Lung (tissue), 12 donors: ENCODE data around the gene KRTAP5-5. TPM values are rescaled to one million over a fixed set of nuclear protein-coding genes. Genes with fewer than 3 reads are reported as not detected.

Experiments
- ATAC-seq: fragments of 200-7000 bp; cut with Tn5 transposase; one replicate; pipeline ENCODE4 v1.9.1; 2020; ENCODE audit warnings: moderate number of reproducible peaks; ENCODE audit not compliant: insufficient read depth, low FRiP score
- DNase-seq, 3 donors: peaks; one replicate each; pipeline ENCODE4 v3.0.0-alpha.2; 2013 to 2017
- H3K27ac ChIP-seq, 2 donors: one replicate each; pipeline ENCODE4 v1.5.1; 2013; ENCODE audit warnings: mild to moderate bottlenecking in 2 of 2, moderate library complexity in 2 of 2, control low read depth in 1 of 2, inconsistent platforms in 1 of 2, low read depth in 1 of 2, low read length in 1 of 2
- H3K27me3 ChIP-seq, 3 donors: one replicate each; pipeline ENCODE4 v1.5.1; 2013; ENCODE audit warnings: low read length in 2 of 3; ENCODE audit not compliant: control insufficient read depth in 3 of 3, insufficient read depth in 3 of 3
- H3K36me3 ChIP-seq, 4 donors: one replicate each; pipeline ENCODE4 v1.5.1; 2013; ENCODE audit warnings: low read length in 4 of 4, mild to moderate bottlenecking in 1 of 4, moderate library complexity in 1 of 4; ENCODE audit not compliant: control insufficient read depth in 4 of 4, insufficient read depth in 4 of 4
- H3K4me1 ChIP-seq, 5 donors: one replicate each; pipeline ENCODE4 v1.5.1; 2013; ENCODE audit warnings: low read length in 5 of 5, mild to moderate bottlenecking in 2 of 5, moderate library complexity in 1 of 5; ENCODE audit not compliant: control insufficient read depth in 5 of 5, insufficient read depth in 5 of 5
- H3K4me3 ChIP-seq: one replicate; pipeline ENCODE4 v1.5.1; 2013; ENCODE audit warnings: mild to moderate bottlenecking, control low read depth, moderate library complexity
- H3K9ac ChIP-seq, 2 donors: one replicate each; pipeline ENCODE4 v1.5.1; 2013; ENCODE audit warnings: low read length in 2 of 2, control low read depth in 1 of 2; ENCODE audit not compliant: insufficient read depth in 1 of 2
- H3K9me3 ChIP-seq, 4 donors: one replicate each; pipeline ENCODE4 v1.5.1; 2013; ENCODE audit warnings: low read length in 3 of 4, mild to moderate bottlenecking in 1 of 4, moderate library complexity in 1 of 4; ENCODE audit not compliant: control insufficient read depth in 4 of 4, insufficient read depth in 3 of 4
- WGBS, 2 donors: extraction: QIAGEN DNeasy Blood & Tissue Kit; methylation state at CpG; one replicate each; pipeline ENCODE4 v1.1.7; 2013; 5-methylcytosine and 5-hydroxymethylcytosine counted together
- polyA plus RNA-seq, 2 donors: library from polyadenylated mRNA; stranded (reverse); fragments of 200-250 nt; gene quantifications; one replicate each; pipeline ENCODE4 v1.2.1, GENCODE V29; 2013
- total RNA-seq, 2 donors: library from RNA; depleted of rRNA in 1 of 2; stranded (reverse); fragments of >200 nt in 1 of 2; gene quantifications; one replicate each; pipeline ENCODE4 v1.2.1, GENCODE V29; 2014 to 2021
- TF ChIP-seq, protein P1 (sequence below): IDR thresholded peaks from 2 replicates; pipeline ENCODE4 v1.5.1; 2012; ENCODE audit warnings: mild to moderate bottlenecking; ENCODE audit errors: control extremely low read depth, extremely low read depth
- donor health status: control.
- donor health status: control.
- donor health status: Bipolar disorder and iron deficiency.
- donor health status: healthy.
- donor health status: DM: yes; HTN: yes; CAD: no.

Gene KRTAP5-5
- total and polyA plus RNA-seq, 4 donors, result not detected

DNA sequence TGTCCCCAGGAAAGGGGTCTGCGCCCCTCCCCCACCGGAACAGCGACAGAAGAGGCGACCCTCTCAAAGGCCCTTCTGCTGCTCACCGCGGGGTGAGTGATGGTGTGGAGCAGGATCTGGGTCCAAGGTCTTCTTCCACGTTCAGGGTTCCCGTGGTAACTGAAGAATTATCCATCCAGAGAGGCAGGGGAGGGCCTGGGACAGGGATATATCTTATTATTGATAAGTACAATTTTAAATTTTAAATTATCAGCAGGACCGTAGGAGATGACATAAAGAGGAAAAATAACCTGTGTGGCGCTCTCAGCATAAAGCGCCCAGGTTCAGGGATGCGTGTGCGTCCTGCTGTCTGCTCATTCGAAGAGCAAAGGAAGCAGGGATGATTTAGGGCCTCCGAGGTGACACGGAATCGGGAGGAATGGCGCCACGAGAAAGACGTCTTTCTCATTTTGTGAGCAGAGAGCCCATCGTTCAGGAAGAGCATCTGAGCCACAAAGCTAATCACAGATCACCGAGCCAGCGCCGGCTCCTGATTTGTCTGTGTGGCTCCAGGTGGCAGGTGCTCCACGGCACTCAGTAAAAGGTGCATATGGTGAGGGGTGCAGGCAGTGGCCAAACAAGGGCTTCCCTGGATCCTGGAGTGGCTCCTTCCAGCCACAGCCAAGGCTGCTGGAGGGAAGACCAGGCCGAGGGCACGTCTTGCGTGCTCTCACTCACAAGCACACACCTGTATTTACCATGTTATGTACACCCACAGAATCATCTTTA, 19.3 kb downstream of the KRTAP5-5 start:
- Histone ChIP-seq H3K9ac (no peak overlapping the region), H3K27ac (no peak overlapping the region), H3K4me1 (peaks cover 0 to 11% (median 0%) of the 10 kb centered on the region in 5 donors), H3K4me3 (no peak overlapping the region), H3K36me3 (no peaks in the 10 kb centered on the region), H3K27me3 (no peaks in the 10 kb centered on the region), H3K9me3 (no peaks in the 10 kb centered on the region)
- TF ChIP-seq, protein P1, sequence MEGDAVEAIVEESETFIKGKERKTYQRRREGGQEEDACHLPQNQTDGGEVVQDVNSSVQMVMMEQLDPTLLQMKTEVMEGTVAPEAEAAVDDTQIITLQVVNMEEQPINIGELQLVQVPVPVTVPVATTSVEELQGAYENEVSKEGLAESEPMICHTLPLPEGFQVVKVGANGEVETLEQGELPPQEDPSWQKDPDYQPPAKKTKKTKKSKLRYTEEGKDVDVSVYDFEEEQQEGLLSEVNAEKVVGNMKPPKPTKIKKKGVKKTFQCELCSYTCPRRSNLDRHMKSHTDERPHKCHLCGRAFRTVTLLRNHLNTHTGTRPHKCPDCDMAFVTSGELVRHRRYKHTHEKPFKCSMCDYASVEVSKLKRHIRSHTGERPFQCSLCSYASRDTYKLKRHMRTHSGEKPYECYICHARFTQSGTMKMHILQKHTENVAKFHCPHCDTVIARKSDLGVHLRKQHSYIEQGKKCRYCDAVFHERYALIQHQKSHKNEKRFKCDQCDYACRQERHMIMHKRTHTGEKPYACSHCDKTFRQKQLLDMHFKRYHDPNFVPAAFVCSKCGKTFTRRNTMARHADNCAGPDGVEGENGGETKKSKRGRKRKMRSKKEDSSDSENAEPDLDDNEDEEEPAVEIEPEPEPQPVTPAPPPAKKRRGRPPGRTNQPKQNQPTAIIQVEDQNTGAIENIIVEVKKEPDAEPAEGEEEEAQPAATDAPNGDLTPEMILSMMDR, result no peak
- no peak for ATAC-seq
- no peak for DNase-seq
- 88 to 92% methylated on average over 28 of the region's 28 CpGs for WGBS, 2 donors

DNA sequence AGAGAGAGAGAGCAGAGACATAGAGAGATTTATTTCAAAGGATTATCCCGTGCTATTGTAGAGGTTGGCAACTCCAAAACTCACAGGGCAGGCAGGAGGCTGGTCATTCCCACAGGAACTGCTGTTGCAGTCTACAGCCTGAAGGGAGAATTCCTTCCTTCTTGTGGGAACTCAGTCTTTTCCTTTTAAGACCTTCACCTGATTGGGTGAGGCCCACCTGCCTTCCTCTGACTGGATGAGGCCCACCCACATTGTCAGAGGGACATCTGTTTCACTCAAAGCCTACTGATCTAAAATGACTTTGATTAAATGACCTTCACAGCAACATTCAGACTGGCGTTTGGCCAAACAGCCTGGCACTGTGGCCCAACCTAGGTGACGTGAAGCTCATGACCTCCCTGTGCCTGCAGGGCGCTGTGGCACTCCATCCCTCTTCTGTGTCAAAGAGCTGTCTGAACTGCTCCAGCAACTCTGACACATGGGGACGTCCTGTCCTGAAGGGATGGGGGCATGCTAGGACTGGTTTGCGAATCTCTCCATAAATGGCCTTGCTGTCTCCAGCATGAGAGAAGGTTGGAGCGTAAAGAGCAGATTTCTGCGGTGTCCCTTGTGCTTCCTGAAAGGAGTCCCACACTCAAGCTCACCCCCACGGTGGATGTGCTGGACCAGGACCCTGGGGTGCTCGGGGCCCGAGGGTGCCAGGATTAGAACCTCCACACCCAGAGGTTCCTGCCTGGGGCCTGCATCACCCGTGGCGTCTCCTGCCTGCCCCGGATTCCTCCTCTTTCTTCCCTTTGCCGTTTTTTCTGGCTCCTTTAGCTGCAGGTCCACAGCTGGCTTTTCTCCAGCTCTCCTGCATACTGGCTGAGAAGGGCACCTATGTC, 20.7 kb downstream of the KRTAP5-5 start:
- no peak overlapping the region for H3K4me3 ChIP-seq
- H3K27ac ChIP-seq, result no peak overlapping the region
- H3K4me1 ChIP-seq, result peaks cover 0 to 25% (median 6%) of the 10 kb centered on the region in 5 donors
- no peak overlapping the region for H3K9ac ChIP-seq
- TF ChIP-seq, protein P1, result no peak
- 85 to 89% methylated on average over 15 of the region's 15 CpGs for WGBS, 2 donors
- no peaks in the 10 kb centered on the region for H3K27me3 ChIP-seq
- H3K9me3 ChIP-seq, result no peaks in the 10 kb centered on the region
- no peak for ATAC-seq
- no peak for DNase-seq
- H3K36me3 ChIP-seq, result no peaks in the 10 kb centered on the region

DNA sequence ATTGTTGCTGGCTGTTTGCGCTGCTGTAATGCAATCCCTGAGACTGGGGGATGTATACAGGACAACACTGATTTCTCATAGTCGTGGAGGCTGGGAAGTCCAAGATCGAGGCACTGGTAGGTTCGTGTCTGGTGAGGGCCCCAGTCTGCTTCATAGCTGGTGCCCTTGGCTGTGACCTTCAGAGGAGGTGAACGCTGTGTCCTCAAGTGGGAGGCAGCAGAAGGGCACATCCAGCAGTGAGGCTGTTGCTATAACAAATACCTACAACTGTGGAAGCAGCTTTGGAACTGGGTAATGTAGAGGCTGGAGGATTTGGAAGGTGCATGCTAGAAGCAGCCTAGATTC, 21.3 kb downstream of the KRTAP5-5 start:
- Histone ChIP-seq H3K9me3 (no peaks in the 10 kb centered on the region), H3K4me3 (no peak overlapping the region), H3K36me3 (no peaks in the 10 kb centered on the region), H3K27me3 (no peaks in the 10 kb centered on the region), H3K27ac (no peak overlapping the region), H3K9ac (no peak overlapping the region), H3K4me1 (peaks cover 0 to 31% (median 8%) of the 10 kb centered on the region in 5 donors)
- 78 to 92% methylated on average over 5 of the region's 5 CpGs for WGBS, 2 donors
- ATAC-seq (no peak), DNase-seq (no peak)
- TF ChIP-seq, protein P1, result no peak
